HCT116 (cell line): ENCODE data around the gene ABR. TPM values are rescaled to one million over a fixed set of nuclear protein-coding genes. Genes with fewer than 3 reads are reported as not detected.

Experiments used
- ATAC-seq: fragments of 200-7000 bp; cut with Tn5 transposase; 2 replicates; pipeline ENCODE4 v1.9.1; 2020; ENCODE audit warnings: mild to moderate bottlenecking, moderate library complexity
- BruUV-seq: library from RNA; stranded (reverse); fragments of 400-500 nt; replicated peaks from 2 replicates; lab custom pipeline; 2021; lab: Mats Ljungman, UMichigan
- CTCF ChIA-PET: fragments of 300-600 bp; sonication (Branson Sonifier 250); formaldehyde crosslinking; loops from one replicate; lab custom pipeline; 2021; ENCODE audit warnings: antibody characterized with exemption; lab: Charles Lee
- POLR2A ChIA-PET: fragments of 300-600, 350-600 bp; sonication (Branson Sonifier 250); formaldehyde crosslinking; loops from one replicate; lab custom pipeline; 2021; ENCODE audit warnings: antibody characterized with exemption; lab: Charles Lee
- RAD21 ChIA-PET, 2 experiments: fragments of 300-600 bp; sonication (Branson Sonifier 250); formaldehyde crosslinking; loops; one replicate each; lab custom pipeline; 2023; ENCODE audit warnings: low total read pairs in 2 of 2; ENCODE audit not compliant: uncharacterized antibody in 2 of 2, unreplicated experiment in 2 of 2, low non-redundant PET in 1 of 2; lab: Charles Lee
- DNase-seq: peaks from one replicate; pipeline ENCODE4 v3.0.0-alpha.2; 2010; ENCODE audit warnings: low read depth, low spot score
- H2AFZ ChIP-seq: fragments of 200-600 bp; shearing (Covaris generic), sonication (generic); 2 replicates; pipeline ENCODE4 v1.6.1; 2017; ENCODE audit warnings: low read depth, mixed run types, mixed read lengths, antibody characterized with exemption, low read length; ENCODE audit not compliant: poor library complexity, severe bottlenecking
- H3K27ac ChIP-seq: 2 replicates; pipeline ENCODE4 v1.5.1; 2012; ENCODE audit warnings: low read depth, low read length
- H3K27me3 ChIP-seq: fragments of 200-600 bp; sonication (generic); 2 replicates; pipeline ENCODE4 v1.6.1; 2016; ENCODE audit warnings: mixed run types, low read length, mixed read lengths; ENCODE audit not compliant: insufficient read depth
- H3K36me3 ChIP-seq, 2 experiments: fragments of 200-500 bp in 1 of 2; fragments of 200-600 bp in 1 of 2; sonication (Bioruptor generic) in 1 of 2; sonication (generic) in 1 of 2; 2 replicates each; pipeline versions ENCODE4 v1.5.1 to v1.6.1; 2014 to 2016; ENCODE audit warnings: low read length in 2 of 2, inconsistent platforms in 1 of 2, mixed read lengths in 1 of 2, mixed run types in 1 of 2; ENCODE audit not compliant: insufficient read depth in 2 of 2, control insufficient read depth in 1 of 2
- H3K4me1 ChIP-seq, 2 experiments: fragments of 200-600 bp in 1 of 2; sonication (generic) in 1 of 2; 2 replicates each; pipeline versions ENCODE4 v1.5.1 to v1.6.1; 2012 to 2017; ENCODE audit warnings: low read length in 2 of 2, inconsistent platforms in 1 of 2, mild to moderate bottlenecking in 1 of 2, mixed read lengths in 1 of 2, mixed run types in 1 of 2, moderate library complexity in 1 of 2; ENCODE audit not compliant: insufficient read depth in 2 of 2, control insufficient read depth in 1 of 2
- H3K4me2 ChIP-seq: fragments of 200-600 bp; sonication (generic); 2 replicates; pipeline ENCODE4 v1.6.1; 2017; ENCODE audit warnings: mixed run types, low read length, mixed read lengths
- H3K4me3 ChIP-seq, 2 experiments: fragments of 200-600 bp in 1 of 2; sonication (generic) in 1 of 2; replicated peaks in 1 of 2; 2 replicates each; pipeline ENCODE4 v1.5.1; 2011 to 2016; ENCODE audit warnings: low read length in 2 of 2, control low read depth in 1 of 2, low read depth in 1 of 2, mild to moderate bottlenecking in 1 of 2, mixed read lengths in 1 of 2, mixed run types in 1 of 2
- H3K79me2 ChIP-seq: fragments of 200-600 bp; sonication (generic); 2 replicates; pipeline ENCODE4 v1.6.1; 2017; ENCODE audit warnings: mild to moderate bottlenecking, mixed run types, low read length, moderate library complexity, mixed read lengths; ENCODE audit not compliant: insufficient read depth
- H3K9ac ChIP-seq: fragments of 200-600 bp; sonication (generic); 2 replicates; pipeline ENCODE4 v1.6.1; 2016; ENCODE audit warnings: low read length, mixed read lengths
- H3K9me2 ChIP-seq: fragments of 200-600 bp; sonication (generic), shearing (Covaris generic); 2 replicates; pipeline ENCODE4 v1.6.1; 2017; ENCODE audit warnings: mixed run types, mild to moderate bottlenecking, moderate library complexity; ENCODE audit not compliant: insufficient read depth
- H3K9me3 ChIP-seq, 2 experiments: fragments of 200-500 bp in 1 of 2; fragments of 200-600 bp in 1 of 2; sonication (Bioruptor generic) in 1 of 2; sonication (generic) in 1 of 2; 2 replicates each; pipeline ENCODE4 v1.6.1; 2014 to 2017; ENCODE audit warnings: low read length in 2 of 2, mixed read lengths in 2 of 2, inconsistent platforms in 1 of 2, low read depth in 1 of 2, mild to moderate bottlenecking in 1 of 2, mixed run types in 1 of 2, moderate library complexity in 1 of 2; ENCODE audit not compliant: control insufficient read depth in 1 of 2, insufficient read depth in 1 of 2
- H4K20me1 ChIP-seq: fragments of 200-600 bp; sonication (generic), shearing (Covaris generic); 2 replicates; pipeline ENCODE4 v1.6.1; 2017; ENCODE audit warnings: mixed run types, mild to moderate bottlenecking, moderate library complexity; ENCODE audit not compliant: insufficient read depth
- ATF3 ChIP-seq: IDR thresholded peaks from 2 replicates; pipeline ENCODE4 v1.6.1; 2012
- CBX3 ChIP-seq: IDR thresholded peaks from 2 replicates; pipeline ENCODE4 v1.6.1; 2012; ENCODE audit warnings: low read depth
- CTCF ChIP-seq, 3 experiments: fragments of 200-600 bp in 1 of 3; sonication (generic) in 1 of 3; IDR thresholded peaks in 2 of 3; conservative IDR thresholded peaks in 1 of 3; 2 replicates each; pipeline ENCODE4 v1.5.1; 2012 to 2017; ENCODE audit warnings: low read depth in 2 of 3, low read length in 2 of 3, antibody characterized with exemption in 1 of 3, borderline replicate concordance in 1 of 3, control low read depth in 1 of 3, mild to moderate bottlenecking in 1 of 3, mixed read lengths in 1 of 3, mixed run types in 1 of 3, moderate library complexity in 1 of 3; ENCODE audit not compliant: insufficient read depth in 1 of 3
- EGR1 ChIP-seq: IDR thresholded peaks from 2 replicates; pipeline ENCODE4 v1.6.1; 2012; ENCODE audit warnings: low read depth
- EZH2 ChIP-seq: fragments of 200-600 bp; sonication (generic); IDR thresholded peaks from 2 replicates; pipeline ENCODE4 v1.6.1; 2017; ENCODE audit warnings: antibody characterized with exemption, mixed run types
- FOSL1 ChIP-seq: IDR thresholded peaks from 2 replicates; pipeline ENCODE4 v1.6.1; 2012; ENCODE audit warnings: low read depth
- POLR2A ChIP-seq: IDR thresholded peaks from 2 replicates; pipeline ENCODE4 v1.7.0; 2011; ENCODE audit warnings: borderline replicate concordance; ENCODE audit not compliant: insufficient read depth, insufficient read length; ENCODE audit errors: extremely low read depth
- RAD21 ChIP-seq: IDR thresholded peaks from 2 replicates; pipeline ENCODE4 v1.6.1; 2012; ENCODE audit warnings: low read depth, mild to moderate bottlenecking
- REST ChIP-seq: IDR thresholded peaks from 2 replicates; pipeline ENCODE4 v1.6.1; 2012; ENCODE audit warnings: low read depth
- SIN3A ChIP-seq: IDR thresholded peaks from 2 replicates; pipeline ENCODE4 v1.6.1; 2012; ENCODE audit warnings: low read depth
- SP1 ChIP-seq: IDR thresholded peaks from 2 replicates; pipeline ENCODE4 v1.6.1; 2012; ENCODE audit warnings: low read depth
- TCF7L2 ChIP-seq: IDR thresholded peaks from 2 replicates; pipeline ENCODE4 v1.7.0; 2011; ENCODE audit warnings: borderline replicate concordance, inconsistent platforms; ENCODE audit not compliant: insufficient read depth, insufficient read length; ENCODE audit errors: extremely low read depth
- YY1 ChIP-seq: IDR thresholded peaks from 2 replicates; pipeline ENCODE4 v1.6.1; 2011; ENCODE audit warnings: low read length, low read depth, moderate library complexity, mild to moderate bottlenecking; ENCODE audit not compliant: insufficient replicate concordance; ENCODE audit errors: extremely low read depth
- ZFX ChIP-seq: fragments of 450-650 bp; IDR thresholded peaks from 2 replicates; pipeline ENCODE4 v1.6.1; 2017
- ZNF274 ChIP-seq: fragments of 200-500 bp; sonication (Bioruptor generic); IDR thresholded peaks from 2 replicates; pipeline ENCODE4 v1.6.1; 2014; ENCODE audit warnings: mild to moderate bottlenecking, low read depth, low read length, inconsistent platforms
- intact Hi-C: fragments of 100-400 bp; cut with micrococcal nuclease; formaldehyde crosslinking; loops from 2 replicates; pipeline ENCODE4 v1.10.0; 2022
- total RNA-seq: library from RNA; stranded (reverse); gene quantifications from one replicate; pipeline ENCODE4 v1.2.1, GENCODE V29; 2021; ENCODE audit not compliant: unreplicated experiment

ABR gene
- total RNA-seq, 1 experiment from 2014 or later, result 58.5 TPM

GRCh38 chr17:1104222-1104621, 75.6 kb downstream of the ABR start (continued):
- TF ChIP-seq FOSL1, result no peak
- no peak for TF ChIP-seq ATF3
- no peak for TF ChIP-seq YY1
- TF ChIP-seq, all 23 proteins: peak for 0

- no peaks in the 10 kb centered on the region for H3K9me3 ChIP-seq
- no peak overlapping the region for H3K4me2 ChIP-seq
- BruUV-seq, result no TSS peak
- no peaks in the 10 kb centered on the region; a peak in 1 of 4 replicates for H3K4me1 ChIP-seq
- DNase-seq, result no peak
- H3K27me3 ChIP-seq, result no peaks in the 10 kb centered on the region
- CTCF ChIA-PET, result no interaction called here
- RAD21 ChIA-PET, result no interaction called here
- no peak overlapping the region for H3K27ac ChIP-seq
- no peaks in the 10 kb centered on the region for H3K9me2 ChIP-seq
- H3K36me3 ChIP-seq, result peaks cover 0 to 3% of the 10 kb centered on the region in 2 experiments; a peak in 1 of 4 replicates
- TF ChIP-seq SP1 (no peak), POLR2A (no peak), CTCF (IDR thresholded peaks at IDR 0.05 in 2 of 3, conservative IDR thresholded peaks at IDR 0.05 in 1 of 3; ENCODE audit: borderline replicate concordance in 1 of 3, insufficient read depth in 1 of 3, low read depth in 2 of 3, low read length in 2 of 3) (no peak), SIN3A (no peak), ZNF274 (no peak), FOSL1 (no peak), EGR1 (no peak), ZFX (no peak), REST (no peak), RAD21 (no peak), TCF7L2 (no peak), EZH2 (no peak), ATF3 (no peak), CBX3 (no peak)
- H3K4me3 ChIP-seq, result no peak overlapping the region
- intact Hi-C loops, result no loop called here
- POLR2A ChIA-PET, result no interaction called here
- ATAC-seq, result no peak
- H4K20me1 ChIP-seq, result no peaks in the 10 kb centered on the region
- H2AFZ ChIP-seq, result no peak overlapping the region
- no peak overlapping the region for H3K9ac ChIP-seq
- no peaks in the 10 kb centered on the region for H3K79me2 ChIP-seq
These were observed 79.4 kb downstream of the ABR start for GRCh38 chr17:1100382-1100781.
